Activated B cell treated with CpG ODN at 0.5 μM for 24 hours (primary cell): Measurements from ENCODE around the gene SDF4. TPM values are rescaled to one million over a fixed set of nuclear protein-coding genes. Genes with fewer than 3 reads are reported as not detected.

Experiments
- ATAC-seq: fragments of 200-7000 bp; cut with Tn5 transposase; one replicate; pipeline ENCODE4 v1.10.0; 2021; ENCODE audit warnings: low read depth, mild to moderate bottlenecking, moderate library complexity
- CTCF ChIA-PET: fragments of 350-600 bp; sonication (Branson Sonifier 250); formaldehyde crosslinking; loops from one replicate; lab custom pipeline; 2021; ENCODE audit warnings: antibody characterized with exemption; lab: Charles Lee
- POLR2A ChIA-PET: fragments of 350-600 bp; sonication (Branson Sonifier 250); formaldehyde crosslinking; loops from one replicate; lab custom pipeline; 2021; ENCODE audit warnings: antibody characterized with exemption; lab: Charles Lee
- DNase-seq: peaks from one replicate; pipeline ENCODE4 v3.0.0; 2022
- H3K27ac Mint-ChIP-seq: one replicate; pipeline ENCODE4 v1.8.0; 2020; ENCODE audit warnings: mixed read lengths
- H3K27me3 Mint-ChIP-seq: one replicate; pipeline ENCODE4 v1.8.0; 2021; ENCODE audit warnings: mixed read lengths
- H3K36me3 Mint-ChIP-seq: one replicate; pipeline ENCODE4 v1.8.0; 2021; ENCODE audit warnings: low read depth, mixed read lengths
- H3K4me1 Mint-ChIP-seq: one replicate; pipeline ENCODE4 v1.8.0; 2021; ENCODE audit warnings: mixed read lengths
- H3K4me3 Mint-ChIP-seq: one replicate; pipeline ENCODE4 v1.8.0; 2020; ENCODE audit warnings: mild to moderate bottlenecking, mixed read lengths
- H3K9me3 Mint-ChIP-seq: one replicate; pipeline ENCODE4 v1.8.0; 2020; ENCODE audit warnings: mixed read lengths
- intact Hi-C: fragments of 100-400 bp; cut with micrococcal nuclease; formaldehyde crosslinking; loops from one replicate; pipeline ENCODE4 v1.15.1; 2024
- total RNA-seq: library from RNA; stranded (reverse); gene quantifications from 2 replicates; pipeline ENCODE4 v1.2.3, GENCODE V29; 2022
- TF ChIP-seq, protein P1 (sequence below): fragments of 200-600 bp; IDR thresholded peaks from one replicate; pipeline ENCODE4 v1.8.0; 2022; ENCODE audit warnings: antibody characterized with exemption, mild to moderate bottlenecking

SDF4 gene
- total RNA-seq, 1 donor from 2014 or later, result 97.9 TPM

- Mint-ChIP-seq H3K4me3 (no peak overlapping the region), H3K4me1 (no peaks in the 10 kb centered on the region), H3K27me3 (peaks cover 4% of the 10 kb centered on the region), H3K9me3 (peaks cover 5% of the 10 kb centered on the region), H3K27ac (no peak overlapping the region), H3K36me3 (no peaks in the 10 kb centered on the region)
- no peak for ATAC-seq
- ChIA-PET CTCF (interaction anchor here (0.9 kb wide), 1 partner anchor 66 kb away, joined by 4 read pairs; no protein-coding TSS in a partner anchor), POLR2A (interaction anchor here (1.0 kb wide), 1 partner anchor 19 kb away, joined by 6 read pairs; no protein-coding TSS in a partner anchor)
- DNase-seq, result no peak
- TF ChIP-seq, protein P1, sequence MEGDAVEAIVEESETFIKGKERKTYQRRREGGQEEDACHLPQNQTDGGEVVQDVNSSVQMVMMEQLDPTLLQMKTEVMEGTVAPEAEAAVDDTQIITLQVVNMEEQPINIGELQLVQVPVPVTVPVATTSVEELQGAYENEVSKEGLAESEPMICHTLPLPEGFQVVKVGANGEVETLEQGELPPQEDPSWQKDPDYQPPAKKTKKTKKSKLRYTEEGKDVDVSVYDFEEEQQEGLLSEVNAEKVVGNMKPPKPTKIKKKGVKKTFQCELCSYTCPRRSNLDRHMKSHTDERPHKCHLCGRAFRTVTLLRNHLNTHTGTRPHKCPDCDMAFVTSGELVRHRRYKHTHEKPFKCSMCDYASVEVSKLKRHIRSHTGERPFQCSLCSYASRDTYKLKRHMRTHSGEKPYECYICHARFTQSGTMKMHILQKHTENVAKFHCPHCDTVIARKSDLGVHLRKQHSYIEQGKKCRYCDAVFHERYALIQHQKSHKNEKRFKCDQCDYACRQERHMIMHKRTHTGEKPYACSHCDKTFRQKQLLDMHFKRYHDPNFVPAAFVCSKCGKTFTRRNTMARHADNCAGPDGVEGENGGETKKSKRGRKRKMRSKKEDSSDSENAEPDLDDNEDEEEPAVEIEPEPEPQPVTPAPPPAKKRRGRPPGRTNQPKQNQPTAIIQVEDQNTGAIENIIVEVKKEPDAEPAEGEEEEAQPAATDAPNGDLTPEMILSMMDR, result no peak
- intact Hi-C loops, result no loop called here
These were observed 43.9 kb downstream of the SDF4 start for GRCh38 chr1:1187938-1188337.

DNA sequence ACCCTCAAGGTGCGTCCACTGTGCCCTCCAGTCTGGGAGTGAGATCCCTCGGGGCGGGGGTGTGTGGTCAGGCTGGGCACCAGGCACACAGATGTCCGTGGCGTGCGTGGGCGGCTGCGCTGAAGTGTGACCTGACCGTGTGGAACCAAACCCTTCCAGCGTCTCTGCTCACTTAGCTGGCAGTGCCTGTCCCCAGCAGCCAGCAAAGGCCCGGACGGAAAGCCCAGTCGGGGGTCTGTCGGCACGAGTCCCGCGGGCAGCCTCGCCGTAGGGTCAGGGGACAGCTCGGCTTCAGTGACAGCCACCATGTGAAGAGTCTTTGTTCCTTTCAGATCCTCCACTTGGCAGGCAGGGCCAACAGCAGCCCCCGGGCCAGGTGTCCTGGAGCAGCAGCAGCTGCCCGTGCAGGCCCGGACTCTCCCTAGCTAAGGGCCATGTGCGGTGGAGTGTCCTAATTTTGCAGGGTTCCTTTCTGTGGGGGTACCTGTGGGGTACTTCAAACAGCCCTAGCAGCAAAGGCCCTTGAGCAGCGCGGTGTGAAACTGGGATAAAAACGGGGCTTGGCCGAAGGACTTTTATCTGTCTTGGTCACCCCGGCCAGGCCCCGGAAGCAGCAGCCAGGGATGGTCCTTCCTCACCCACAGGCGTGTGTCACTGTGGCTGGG, 46.6 kb downstream of the SDF4 start:
- H3K4me3 Mint-ChIP-seq, result no peak overlapping the region
- CTCF ChIA-PET, result no interaction called here
- peaks cover 17% of the 10 kb centered on the region for H3K27me3 Mint-ChIP-seq
- H3K36me3 Mint-ChIP-seq, result no peaks in the 10 kb centered on the region
- TF ChIP-seq, protein P1, result no peak
- no peaks in the 10 kb centered on the region for H3K9me3 Mint-ChIP-seq
- POLR2A ChIA-PET, result interaction anchor here (0.6 kb wide), 1 partner anchor 20 kb away, joined by 8 read pairs; no protein-coding TSS in a partner anchor
- ATAC-seq (no peak), DNase-seq (no peak)
- intact Hi-C loops, result no loop called here
- H3K27ac Mint-ChIP-seq, result no peak overlapping the region
- no peaks in the 10 kb centered on the region for H3K4me1 Mint-ChIP-seq

DNA sequence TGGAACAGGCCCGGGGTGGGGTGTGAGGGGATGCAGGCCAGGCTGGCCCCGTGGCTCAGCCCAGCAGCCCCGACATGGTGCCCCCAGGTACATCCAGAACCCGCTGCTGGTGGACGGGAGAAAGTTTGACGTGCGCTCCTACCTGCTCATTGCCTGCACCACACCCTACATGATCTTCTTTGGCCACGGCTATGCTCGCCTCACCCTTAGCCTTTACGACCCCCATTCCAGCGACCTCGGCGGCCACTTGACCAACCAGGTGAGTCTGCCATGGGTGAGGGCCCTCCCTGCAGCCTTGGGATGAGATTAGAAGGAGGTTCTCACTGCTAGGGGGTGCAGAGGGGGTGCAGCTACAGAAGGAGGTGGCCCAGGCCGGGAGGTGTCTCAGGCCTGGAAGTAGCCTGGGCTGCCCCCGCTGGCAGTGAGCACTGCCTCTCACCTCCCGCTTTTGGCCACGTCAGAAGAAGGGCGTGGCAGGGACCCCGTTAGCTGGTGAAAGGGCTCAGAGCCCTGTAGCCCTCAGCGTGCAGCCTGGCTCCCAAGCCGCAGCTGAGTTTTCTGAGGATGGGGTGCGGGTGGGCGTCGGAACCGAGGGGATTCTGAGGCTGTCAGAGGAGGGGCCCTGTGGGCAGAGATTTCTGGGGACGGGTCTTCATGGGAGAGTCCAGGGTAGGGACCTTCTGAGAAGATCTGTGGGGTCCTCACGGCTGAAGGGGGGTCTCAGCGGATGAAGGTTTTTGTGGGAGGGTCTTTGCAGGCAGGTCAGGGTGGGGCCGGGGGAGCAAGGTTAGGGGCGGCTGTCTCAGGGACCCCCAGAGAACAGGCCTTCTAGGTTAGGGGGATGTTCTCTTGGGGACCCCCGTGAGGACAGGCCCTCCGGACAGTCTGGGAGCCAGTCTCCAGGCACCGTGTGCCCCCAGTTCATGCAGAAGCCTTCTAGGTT, 47.7 kb downstream of the SDF4 start:
- H3K36me3 Mint-ChIP-seq, result no peaks in the 10 kb centered on the region
- intact Hi-C loops, result no loop called here

DNA sequence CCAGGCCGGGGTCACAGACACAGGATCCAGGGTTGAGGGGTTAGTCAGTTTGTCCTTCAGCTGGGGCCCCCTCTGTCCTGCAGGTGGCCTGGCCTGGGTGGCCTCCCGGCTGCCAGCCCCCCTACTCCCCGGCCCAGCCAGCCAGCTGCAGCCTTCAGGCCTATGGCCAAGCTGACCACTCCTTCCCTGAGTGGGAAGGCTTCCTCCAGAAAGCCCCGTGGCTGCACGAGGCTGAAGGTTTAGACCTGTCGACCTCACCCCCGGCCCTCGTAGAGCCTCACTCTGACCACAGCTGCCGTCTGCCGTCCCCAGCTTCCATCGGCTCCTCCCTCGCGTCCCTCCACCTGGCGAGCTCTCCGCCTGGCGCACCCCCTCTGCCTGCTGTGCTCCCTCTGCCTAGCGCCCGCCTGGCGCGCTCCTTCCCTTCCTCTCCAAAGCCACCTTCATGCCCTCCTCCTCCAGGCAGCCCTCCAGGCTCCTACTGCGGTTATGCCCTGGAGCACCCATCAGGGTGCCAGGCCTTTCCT, 48.5 kb downstream of the SDF4 start:
- ChIA-PET POLR2A (no interaction called here), CTCF (no interaction called here)
- TF ChIP-seq, protein P1, result no peak
- peaks cover 17% of the 10 kb centered on the region for H3K27me3 Mint-ChIP-seq
- ATAC-seq (no peak), DNase-seq (peak; percentile 17)
- intact Hi-C loops, result no loop called here
- H3K36me3 Mint-ChIP-seq, result no peaks in the 10 kb centered on the region
- H3K9me3 Mint-ChIP-seq, result no peaks in the 10 kb centered on the region
- H3K4me1 Mint-ChIP-seq, result no peaks in the 10 kb centered on the region
- no peak overlapping the region for H3K27ac Mint-ChIP-seq
- H3K4me3 Mint-ChIP-seq, result no peak overlapping the region

More for the DNA sequence above, 47.7 kb downstream of the SDF4 start:
- no peak overlapping the region for H3K4me3 Mint-ChIP-seq
- peaks cover 17% of the 10 kb centered on the region for H3K27me3 Mint-ChIP-seq
- CTCF ChIA-PET, result no interaction called here
- TF ChIP-seq, protein P1, result no peak
- H3K4me1 Mint-ChIP-seq, result no peaks in the 10 kb centered on the region
- H3K9me3 Mint-ChIP-seq, result no peaks in the 10 kb centered on the region
- ATAC-seq, result no peak
- no peak overlapping the region for H3K27ac Mint-ChIP-seq
- no peak for DNase-seq
- POLR2A ChIA-PET, result no interaction called here
